HCEC 1CT (cell line): ENCODE results near the gene KCNC4.
A peak's percentile ranks its signal among the peaks of the same experiment; 100 is the strongest.

Experiments
- DNase-seq: peaks from one replicate; pipeline ENCODE4 v3.0.0-alpha.2; 2017

Gene KCNC4

DNA sequence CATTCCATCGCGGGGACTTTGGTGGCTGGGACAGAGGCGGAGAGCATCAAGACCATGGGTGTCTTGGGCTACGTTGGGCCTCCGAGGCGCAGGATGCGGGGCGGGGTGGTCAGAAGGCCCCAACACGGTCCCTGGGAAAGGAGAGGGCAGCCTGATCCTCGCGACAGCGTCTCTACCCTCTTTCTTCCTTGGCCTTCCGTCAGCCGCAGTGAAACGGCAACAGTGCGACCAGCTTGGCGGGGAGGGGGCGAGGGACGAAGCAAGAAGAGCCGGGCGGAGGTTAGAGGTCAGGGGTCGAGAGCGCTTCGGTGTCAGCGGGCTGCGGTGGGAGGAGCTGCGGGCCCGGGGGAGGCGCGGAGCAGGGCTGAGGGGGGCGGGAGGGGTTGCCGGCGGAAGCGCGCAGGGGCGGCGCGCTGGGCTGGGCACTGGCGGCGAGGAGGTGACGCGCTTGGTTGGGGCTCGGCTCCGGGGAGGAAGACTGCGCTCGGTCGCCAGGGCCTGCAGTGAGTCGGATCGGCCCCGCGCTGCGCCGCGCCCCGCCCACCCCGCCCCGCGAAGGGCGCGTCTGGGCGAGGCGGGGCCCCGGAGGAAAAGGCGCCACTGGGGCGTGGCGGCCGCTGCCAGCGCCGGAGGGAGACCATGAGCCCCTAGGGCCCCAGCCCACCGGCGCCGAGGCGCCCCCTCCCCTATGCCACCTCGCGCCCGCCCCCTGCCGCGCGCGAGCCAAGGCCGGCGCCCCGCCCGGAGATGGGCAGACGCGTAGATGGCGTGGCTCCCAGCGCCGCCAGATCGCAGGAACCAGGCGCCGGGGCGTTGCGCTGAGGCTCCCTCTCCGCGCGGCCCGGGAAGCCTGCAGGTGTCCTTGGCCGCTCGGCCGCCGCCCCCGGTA is at the start of gene KCNC4:
TSS of gene KCNC4 (plus strand) at position 600 of the 889 bp plus-strand sequence. CDS start 1,186 bp downstream, outside the sequence.
- peak; percentile 51 for DNase-seq

DNA sequence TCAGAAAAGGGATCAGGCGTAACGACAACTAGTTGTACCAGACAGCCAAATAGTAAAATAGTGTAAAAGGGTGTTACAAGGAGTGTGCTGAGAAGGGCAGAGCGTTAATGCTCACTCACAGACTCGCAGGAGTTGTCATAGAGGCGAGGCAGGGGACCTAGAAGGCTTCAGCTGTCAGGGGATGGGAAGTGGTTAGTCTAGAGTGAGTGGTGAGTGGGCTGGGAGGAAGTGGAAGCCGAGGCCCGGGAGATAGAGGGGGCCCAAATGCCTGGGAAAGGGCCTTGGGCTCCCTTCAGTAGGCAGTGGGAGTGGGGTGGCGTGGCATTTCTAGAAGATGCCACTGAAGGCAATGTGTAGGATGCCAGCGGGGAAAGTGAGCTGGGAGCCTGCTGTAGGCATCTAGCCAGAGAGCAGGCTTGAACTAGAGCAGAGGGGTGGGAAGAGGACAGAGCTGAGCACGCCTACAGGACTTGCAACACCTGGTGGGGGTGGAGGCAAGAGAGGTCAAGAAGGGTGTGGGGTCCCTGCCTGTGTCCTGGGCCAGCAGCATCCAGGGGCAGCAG is 49.5 kb upstream of the KCNC4 start:
- DNase-seq, result no peak

DNA sequence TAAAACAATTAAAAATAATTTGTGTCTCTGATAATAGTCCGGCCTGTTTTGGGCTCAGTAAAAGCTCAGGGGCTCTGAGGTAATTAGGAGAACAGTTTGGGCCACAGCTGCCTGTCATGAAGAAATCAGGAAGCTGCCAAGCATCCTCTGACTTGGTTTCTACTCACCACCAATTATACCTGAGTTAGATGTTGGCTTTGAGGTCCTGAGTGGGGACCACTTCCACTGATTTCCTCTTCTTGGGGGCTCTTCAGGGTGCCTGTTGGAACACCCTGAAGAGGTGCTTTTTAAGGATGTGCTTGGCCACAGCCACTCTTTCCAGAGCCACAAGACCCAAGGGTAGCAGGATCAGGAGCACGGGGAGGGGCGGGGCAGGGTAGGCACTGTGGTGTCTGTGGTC is 48.9 kb upstream of the KCNC4 start:
- no peak for DNase-seq

DNA sequence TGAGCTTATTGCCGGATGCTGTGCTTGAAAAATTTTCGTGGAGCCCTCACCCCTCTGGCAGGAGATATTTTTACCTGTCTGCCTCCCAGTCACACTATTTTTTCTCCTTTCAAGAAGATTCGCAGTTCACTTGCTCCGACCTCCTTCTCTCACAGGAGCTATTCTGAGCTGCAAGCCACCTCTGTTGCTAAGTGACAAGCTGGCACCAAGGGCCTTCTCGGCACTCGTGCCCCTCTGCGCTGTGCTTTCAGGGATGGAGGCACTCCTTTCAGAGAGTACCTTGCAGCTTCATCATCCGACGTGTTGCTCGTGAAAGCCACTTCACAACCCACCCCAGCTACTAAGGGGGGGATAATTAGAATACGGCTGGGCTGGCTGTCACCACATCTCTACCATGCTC is 48.3 kb upstream of the KCNC4 start:
- no peak for DNase-seq

DNA sequence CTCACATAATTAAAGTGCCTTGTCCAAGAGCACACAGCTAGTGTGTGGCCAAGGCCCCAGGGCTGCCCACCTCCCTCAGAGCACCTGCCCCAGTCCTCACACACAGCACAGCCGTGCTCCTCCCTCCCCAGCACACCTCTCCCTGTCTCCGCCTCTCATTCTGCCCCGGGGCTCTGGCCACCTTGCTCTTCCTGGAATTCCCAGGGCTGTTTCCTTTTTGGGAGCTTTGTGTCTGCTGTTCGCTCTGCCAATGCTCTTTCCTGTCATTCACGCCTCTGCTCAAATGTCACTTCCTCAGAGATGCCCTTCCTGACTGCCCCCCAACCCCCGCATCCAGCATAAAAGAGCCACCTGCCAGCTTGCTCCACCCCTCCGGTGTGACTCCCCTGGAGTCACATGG is 46.5 kb upstream of the KCNC4 start:
- no peak for DNase-seq

DNA sequence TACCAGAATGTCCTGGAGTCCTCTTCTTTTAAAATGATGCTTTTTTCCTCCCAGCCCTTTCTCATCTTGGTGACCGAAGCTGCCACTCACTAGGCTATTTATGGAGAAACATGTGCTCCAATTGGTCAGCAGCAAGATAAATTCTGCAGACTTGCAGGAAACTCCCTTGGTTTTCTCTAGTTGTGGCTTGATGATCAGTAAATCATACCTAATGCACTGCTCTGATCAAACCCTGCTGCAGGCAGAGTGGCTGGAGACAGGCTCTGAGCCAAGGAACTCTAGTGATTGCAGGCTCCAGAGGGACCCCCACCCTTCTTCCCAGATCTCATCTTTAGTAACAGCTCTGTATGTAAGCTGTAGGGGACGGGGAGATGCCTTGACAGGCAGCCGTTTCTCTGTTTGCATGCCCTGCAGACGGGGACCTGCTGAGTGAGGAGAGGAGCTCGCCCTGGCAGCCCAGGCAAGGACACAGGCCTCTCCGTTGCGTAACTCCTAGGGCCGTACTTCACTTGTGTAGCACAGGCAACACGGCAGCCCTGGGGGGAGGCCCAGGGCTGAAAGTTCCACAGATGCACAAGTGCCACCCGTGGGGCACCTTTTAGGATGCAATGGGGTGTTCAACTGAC is 45.3 kb upstream of the KCNC4 start:
- no peak for DNase-seq

DNA sequence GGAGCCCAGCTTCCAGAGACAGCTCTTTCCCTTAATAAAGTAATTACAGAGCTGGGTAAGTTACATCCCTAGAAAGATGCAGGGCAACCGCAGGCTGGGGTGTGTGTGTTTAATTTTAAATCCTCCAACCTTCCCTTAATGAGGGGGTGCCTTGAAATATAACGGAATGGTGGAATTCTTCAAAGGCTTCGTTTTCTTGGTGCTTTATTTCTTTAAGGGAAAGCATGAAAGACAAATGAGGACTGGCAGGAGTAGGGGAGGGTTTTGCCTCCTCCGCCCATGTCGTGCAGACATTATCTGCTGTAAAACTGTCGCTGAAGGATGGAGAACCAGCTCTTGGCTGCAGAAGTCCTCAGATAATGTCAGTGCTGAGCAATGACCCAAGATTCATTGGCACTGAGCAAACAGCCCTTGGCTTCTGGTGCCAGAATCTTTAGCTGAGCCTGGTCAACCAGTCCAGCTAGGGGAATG is 44.3 kb upstream of the KCNC4 start:
- DNase-seq, result no peak

DNA sequence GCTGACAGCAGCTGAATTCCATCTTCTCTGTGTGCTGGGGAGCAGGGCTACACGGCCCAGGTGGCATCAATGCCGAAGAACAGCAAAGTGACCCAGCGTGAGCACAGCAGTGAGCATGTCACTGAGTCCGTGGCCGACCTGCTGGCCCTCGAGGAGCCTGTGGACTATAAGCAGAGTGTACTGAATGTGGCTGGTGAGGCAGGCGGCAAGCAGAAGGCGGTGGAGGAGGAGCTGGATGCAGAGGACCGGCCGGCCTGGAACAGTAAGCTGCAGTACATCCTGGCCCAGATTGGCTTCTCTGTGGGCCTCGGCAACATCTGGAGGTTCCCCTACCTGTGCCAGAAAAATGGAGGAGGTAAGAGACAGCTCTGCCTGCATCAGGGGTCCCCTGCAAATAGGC is 43.3 kb upstream of the KCNC4 start:
- DNase-seq, result no peak

DNA sequence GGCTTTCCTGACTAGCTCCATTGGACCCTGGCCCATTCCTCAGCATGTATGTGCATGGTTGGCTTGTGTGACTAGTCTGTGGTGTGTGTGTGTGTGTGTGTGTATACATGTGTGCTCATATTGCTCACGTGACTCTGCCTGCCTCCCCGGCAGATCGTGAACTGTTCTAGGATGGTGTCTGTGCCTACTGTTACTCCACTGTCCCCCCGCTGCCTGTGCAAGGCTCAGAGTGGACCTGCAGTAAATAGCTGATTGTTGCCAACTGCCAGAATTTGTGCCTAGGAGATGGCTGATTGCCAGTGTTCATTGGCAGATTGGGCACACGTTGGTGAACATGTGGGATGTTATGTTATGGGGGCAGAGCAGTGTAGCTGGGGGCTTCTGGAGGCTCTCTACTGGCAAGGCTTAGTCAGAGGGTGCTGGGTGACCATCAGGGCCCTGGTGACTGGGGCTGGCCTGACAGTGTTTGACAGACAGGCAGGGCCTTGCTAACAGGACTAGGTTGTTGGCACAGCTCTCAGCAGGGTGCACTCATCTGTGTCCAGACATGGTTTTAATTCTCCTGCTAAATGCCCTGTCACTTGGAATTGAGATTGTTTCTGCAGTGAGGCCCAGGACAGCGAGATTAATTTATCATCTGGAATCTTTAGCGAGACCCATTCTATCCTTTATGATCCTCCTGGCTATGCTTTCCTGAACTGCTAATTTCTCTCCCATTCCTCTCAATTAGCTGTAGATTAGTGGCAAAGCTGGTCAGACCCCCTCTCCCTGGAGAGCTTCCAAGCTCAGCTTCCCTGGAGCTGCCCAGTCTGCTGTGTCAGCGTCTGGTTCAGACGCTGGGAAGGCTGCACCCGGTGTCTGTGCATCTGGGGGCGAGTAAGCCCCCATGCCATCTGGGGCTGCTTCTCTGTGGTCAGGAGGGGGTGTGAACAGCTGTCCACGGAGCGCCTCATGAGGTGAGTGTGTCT is 39.1 kb upstream of the KCNC4 start:
- DNase-seq, result no peak

DNA sequence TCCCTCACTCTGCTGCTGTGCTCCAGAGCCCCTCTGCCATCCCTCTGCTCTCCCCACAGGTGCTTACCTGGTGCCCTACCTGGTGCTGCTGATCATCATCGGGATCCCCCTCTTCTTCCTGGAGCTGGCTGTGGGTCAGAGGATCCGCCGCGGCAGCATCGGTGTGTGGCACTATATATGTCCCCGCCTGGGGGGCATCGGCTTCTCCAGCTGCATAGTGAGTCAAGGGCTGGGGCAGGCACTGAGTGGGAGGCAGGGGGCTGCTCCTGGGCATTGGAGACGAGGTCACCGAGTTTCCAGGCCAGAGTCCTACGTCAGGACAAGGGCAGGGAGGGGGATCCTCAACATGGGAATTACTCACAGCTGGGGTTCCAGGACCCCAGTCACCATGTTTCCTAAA is 38.1 kb upstream of the KCNC4 start:
- no peak for DNase-seq

DNA sequence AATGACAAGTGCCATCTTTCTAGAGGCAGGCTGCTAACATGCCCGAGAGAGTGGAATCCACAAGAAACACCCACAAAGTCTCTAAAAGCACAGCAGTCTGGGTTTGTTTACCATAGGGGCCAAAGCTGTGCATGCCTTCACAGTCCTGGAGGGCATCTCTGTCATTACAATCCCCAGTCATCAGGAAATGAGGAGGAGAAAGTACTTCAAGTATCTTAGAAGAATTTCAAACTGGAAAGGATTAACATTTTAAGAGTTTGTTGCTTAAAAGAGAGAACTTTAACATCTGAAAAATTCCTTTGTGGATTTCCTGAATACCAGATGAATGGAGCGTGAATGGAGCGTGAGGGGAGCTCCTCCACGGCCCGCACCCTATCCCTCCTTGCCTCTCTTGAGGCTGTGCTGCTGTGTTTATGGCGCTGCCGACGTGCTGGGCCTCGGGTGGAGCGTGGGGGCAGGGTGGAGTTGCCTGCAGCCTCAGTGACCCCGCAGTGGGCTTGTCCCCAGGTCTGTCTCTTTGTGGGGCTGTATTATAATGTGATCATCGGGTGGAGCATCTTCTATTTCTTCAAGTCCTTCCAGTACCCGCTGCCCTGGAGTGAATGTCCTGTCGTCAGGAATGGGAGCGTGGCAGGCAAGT is 36.5 kb upstream of the KCNC4 start:
- DNase-seq, result no peak

DNA sequence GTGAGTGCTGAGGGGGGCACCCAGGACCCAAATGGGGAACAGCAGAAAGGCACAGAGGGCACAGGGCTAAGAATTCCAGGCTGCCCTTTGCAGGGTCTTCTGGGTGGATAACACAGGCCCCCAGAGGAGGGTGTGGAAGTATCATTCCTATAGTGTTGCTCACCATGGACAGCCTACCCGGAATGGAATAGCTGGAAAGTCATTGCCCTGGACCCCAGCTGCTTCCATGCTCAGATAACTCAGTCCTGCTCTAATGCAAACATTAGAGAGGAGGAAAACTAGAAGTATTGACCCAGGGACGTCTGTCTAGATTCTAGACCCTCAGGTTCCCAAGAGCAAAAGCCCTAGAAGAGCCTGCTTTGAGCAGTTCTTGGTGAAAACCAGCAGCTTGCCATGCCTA is 35.2 kb upstream of the KCNC4 start:
- DNase-seq, result no peak

DNA sequence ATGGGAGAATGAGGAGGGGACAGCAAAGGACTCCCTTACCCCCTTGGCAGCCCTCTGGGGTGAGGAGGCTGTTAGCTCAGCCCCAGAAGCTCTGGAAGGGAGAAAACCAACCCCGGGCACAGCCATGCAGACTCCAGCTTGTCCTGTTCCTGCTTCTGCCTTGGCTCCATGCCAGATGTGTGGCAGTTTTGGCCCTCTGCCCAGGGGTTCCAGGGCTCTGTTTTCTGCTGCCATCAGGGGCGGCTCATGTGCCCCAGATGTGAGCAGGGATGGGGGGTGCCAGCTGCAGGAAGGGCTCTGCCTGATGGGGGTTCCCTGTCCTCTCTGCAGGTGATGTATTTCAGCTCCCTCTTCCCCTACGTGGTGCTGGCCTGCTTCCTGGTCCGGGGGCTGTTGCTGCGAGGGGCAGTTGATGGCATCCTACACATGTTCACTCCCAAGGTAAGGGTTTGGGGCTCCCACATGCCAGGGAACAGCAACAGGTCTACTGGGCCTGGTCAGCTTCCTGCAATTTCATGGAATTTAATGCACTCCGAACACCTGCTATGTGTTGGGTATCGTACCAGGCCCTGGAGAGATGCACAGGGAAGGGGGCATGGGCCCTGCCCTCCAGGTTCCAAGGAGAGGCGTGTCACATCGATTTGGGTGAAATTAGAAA is 33.7 kb upstream of the KCNC4 start:
- DNase-seq, result no peak

DNA sequence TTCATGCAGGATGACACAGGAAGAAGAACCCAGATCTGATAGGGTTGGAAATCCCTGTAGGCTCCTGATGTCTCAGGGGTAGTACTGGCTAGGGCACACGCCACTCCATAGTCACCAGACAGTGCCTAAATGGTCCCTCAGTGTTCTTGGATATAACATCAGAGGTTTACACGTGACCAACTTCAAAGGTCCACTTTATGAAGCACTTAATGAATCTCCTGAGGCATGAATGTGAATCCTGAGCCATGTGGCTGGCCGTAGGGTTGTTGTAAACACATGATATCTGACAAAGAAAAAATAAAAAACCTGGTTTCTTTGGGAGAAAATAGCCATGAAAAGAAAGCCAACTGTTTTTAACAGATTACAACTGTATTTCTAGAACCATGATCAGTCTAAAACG is 32.3 kb upstream of the KCNC4 start:
- DNase-seq, result no peak

DNA sequence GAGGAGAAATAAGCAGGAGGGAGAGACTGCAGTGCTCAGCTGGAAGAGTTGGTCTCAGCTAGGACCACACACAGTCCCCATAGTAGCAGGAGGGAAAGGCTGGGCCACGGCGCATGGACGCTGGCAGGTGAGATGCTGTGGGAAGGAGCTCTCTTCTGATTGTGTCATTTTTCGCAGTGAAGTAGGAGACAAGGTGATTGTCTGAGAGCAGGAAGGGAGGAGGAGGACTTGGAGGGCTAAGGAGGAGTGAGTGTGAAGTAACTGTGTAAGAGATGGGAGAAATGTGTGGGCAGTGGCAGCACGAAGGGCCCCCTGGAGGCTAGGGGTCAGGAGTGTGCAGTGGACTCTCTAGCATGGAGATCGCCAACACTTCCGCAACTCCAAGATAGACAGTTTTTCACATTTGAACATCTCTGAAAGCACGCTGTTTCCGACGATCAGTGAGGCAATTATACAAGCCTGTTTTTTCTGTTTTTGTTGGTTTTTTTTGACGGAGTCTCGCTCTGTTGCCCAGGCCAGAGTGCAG is 26.4 kb upstream of the KCNC4 start:
- DNase-seq, result no peak

DNA sequence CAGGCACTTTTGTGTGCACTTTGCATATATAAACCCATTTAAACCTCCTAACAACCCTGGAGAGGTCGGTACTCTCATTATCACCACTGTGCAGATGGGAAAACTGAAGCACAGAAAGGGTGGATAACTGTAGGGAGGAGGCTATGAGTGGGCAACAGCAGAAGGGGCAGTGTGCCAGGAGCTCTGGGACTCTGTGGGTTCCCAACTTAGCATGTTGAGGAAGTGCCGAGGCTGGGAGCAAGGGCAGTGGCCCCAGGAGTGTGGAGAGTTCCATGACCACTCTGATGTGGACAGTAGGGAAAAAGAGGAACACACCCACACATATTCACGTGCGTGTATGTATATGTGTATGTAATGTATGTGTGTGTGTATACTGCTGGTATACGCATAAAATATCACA is 25.7 kb upstream of the KCNC4 start:
- DNase-seq, result no peak

DNA sequence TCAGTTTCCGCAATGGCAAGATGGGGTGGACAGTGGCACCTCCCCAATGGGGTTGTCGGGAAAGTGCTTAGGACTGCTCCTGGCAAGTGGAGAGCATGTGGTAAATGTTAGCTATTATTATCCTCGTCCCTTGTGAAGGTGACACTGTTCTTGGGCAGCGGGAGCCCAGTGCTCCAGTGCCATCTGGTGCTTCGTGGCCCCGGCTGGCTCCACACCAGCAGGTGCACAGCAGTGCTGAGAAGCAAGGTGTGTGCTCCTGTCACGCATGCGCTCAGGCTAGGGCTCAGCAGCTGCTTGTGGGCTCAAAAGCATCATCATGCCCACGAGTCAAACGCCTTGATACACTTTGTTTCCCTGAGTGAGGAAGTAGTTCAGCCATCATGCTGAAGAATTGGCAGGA is 24.9 kb upstream of the KCNC4 start:
- no peak for DNase-seq

DNA sequence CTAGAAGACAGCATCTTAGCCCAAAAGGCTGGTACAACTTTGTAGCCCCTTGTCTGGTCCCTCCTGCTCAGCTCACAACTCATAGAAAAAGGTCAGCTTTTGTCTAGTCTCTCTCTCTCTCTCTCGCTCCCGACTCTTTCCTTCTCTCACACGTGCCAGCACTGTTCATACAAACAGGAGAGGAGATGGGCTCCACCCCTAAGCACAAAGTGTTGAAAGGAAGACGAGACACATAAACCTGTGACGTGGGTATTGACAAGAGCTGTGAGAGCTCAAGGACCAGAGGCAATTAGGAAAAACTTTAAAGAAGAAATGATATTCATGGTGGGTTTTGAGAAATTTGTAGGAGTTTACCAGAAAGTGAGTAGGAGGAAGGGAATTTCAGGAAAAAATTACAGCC is 23.6 kb upstream of the KCNC4 start:
- no peak for DNase-seq

DNA sequence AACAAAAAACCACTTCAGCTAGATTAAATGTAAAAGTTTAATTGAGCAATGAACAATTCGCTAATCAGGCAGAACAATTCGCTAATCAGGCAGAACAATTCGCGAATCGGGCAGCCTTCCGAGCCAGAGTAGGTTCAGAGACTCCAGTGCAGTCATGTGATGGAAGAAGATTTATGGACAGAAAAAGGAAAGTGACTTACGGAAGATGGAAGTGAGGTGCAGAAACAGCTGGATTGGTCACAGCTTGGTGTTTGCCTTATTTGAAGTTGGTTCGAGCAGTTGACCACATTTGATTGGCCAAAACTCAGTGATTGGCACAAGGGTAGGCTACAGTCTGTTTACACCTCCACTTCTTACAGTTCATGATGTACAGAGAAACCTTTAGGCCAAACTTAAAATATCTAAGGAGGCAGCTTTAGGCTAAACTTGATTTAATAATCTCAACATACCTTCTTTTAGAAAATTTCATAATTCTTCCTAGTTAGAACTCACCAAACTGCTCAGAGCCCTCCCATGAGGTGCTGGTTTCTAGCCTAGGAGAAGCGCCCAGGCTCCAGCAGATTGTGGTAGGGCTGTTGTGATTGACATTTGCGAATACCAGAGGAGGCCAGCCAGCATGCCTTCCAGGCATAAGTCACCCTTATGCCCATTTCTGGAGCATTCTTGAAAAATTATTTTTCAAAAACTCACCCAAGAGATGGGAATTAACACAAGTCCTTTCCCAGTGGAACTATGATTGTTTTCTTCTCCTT is 22.8 kb upstream of the KCNC4 start:
- DNase-seq, result peak; percentile 4

DNA sequence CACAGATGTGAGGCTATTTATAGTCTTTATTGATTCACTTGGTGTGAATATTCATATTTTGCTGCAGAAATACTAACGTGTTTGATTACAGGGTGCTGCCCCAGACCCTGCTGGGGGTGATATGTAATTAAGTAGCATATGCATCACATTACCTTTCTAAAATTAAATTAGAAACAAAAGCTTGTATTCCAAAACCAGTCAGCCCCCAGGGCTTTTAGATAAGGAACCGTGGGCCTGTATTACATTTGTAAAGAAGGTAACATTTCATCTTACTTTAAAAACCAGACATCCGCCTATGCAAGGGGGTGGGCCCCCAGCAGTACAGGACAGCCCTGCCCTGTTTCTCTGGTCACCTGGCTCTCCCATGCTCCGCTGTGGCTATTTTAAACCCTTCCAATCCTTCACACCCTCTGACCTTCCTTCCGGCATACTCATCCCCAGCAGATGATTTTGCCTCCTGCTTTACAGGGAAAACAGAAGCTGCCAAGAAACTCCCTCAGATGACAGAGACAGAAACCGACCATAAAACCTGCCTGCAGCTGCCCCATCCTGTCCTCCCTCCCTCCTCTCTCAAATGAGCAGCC is 22.0 kb upstream of the KCNC4 start:
- DNase-seq, result peak; percentile 78
